Stimulated activated CD4-positive, alpha-beta T cell treated with anti-CD3 and anti-CD28 coated beads, Interleukin-4, amount 100 ng/mL, for 48 hours (primary cell): Measurements from ENCODE around the gene YLPM1.

Source experiments
- DNase-seq, 2 donors: peaks; one replicate each; pipeline ENCODE4 v3.0.0-alpha.2; 2020; ENCODE audit warnings: low read depth in 2 of 2

The YLPM1 gene

GRCh38 chr14:74868739-74869138, 105.6 kb downstream of the YLPM1 start:
- no peak for DNase-seq

GRCh38 chr14:74871819-74872218, 108.7 kb downstream of the YLPM1 start:
- DNase-seq, result no peak

- DNase-seq, result no peak
These were observed 112.1 kb downstream of the YLPM1 start for GRCh38 chr14:74875204-74875603.

DNA sequence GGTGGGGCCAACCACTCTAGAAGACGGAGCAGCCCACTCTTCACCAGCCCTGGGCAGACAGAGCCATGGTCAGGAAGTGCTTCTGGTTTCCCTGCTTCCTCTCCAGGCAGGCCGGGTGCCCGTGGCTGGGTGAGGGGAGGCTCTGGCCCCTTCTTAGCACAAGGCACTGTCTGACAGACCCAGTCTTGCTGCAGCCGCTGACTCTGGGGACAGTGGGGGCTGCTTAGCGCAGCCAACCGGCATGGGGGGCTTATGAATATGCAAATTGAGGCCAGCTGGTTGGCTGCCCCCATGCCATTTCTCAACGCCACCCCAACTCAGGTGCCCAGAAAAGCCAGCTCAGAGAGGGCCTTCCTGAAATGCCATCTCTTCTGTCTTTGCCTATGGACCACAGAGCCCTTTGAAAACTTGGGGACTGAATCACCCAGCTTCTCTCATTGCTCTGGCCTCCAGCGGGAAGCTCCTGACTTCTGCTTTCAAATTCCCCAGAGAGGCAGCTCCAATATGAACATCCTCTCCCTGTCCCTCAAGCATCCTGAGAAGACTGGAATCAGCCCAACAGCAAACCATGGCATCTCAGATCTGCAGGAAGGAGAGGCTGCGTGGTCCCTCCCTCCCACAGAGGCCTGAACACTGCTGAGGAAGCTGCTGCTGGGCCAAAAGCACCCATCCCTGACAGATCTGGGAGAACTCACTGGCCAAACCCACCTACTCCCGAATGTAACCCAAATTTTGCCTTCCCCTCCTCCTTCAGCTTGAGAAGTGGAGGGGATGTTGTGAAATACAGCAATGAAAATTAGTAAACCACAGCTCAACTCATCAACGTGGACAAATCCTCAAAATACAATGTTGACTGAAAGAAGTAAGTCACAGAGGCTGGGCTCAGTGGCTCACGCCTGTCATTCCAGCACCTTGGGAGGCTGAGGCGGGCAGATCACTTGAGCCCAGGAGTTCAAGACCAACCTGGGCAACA, 113.1 kb downstream of the YLPM1 start, which contains the start of gene PROX2:
Gene PROX2 (minus strand): TSS at position 205 of the 973 bp plus-strand sequence. CDS start 12,311 bp downstream, outside the sequence.
- DNase-seq, result peak in 1 of 2 donors; percentile 28

DNA sequence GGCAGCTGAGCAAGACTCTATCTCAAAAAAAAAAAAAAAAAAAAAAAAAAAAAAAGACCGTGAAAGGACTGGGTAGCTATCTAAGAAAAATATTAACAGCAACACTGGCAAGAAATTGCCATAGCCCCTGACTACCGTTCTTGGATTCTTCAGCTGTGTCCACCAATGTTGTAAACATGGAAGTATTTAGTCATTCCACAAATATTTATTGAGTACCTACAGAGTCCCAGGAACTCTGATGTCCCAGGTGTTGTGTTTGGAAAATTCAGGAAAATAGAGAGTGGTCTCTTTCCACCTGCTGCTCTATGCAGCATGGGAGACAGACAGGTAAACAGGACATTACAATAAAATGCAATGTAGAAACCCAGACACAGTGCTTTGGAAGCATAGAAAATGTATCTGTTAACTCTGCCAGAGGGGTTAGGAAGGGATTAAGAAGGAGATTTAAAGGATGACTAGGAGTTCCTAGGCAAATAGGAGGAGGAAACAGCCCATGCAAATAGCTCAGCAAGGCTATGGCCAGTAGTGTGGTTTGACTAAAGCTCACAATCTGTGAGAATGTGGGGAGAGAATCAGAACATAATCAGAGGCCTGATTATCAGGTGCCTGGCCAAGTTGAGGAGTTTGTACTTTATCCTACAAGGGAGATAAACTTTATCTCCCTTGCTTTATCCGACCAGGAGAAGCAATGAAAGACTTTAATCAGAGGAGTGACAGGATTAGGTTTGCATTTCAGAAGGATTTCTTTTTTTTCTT, 116.5 kb downstream of the YLPM1 start:
- DNase-seq, result no peak

DNA sequence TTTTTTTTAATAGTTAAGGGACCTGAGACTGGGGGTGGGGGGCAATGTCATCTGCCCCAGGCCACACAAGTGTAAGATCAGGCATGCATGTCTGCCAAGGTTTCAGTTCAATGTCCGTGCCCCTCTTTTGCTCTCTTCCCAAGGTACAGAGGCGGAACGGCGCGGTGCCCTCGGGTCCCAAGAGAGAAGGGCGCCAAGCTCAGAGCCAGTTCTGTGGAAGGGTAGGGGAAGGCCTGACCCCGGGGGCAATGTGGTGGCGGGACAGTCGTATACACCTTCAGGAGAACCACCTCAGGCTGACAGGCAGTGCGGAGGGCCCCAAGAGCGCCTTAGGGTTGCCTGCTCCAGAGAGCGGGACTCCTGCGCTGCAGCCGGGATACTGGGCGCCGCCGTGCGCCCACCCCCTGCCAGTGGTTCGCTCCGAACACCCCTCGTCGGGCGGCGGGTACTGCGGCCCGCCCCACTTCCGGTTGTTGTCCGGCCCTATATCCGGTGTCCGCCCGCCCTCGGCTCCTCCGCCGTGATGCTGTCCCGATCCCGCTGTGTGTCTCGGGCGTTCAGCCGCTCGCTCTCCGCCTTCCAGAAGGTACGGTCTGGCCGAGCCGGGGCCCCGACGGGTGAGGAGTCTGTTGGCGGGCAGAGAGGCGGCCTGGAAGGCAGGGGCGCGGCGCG, 118.5 kb downstream of the YLPM1 start, which contains the start of gene DLST:
Gene DLST (plus strand): TSS at position 486 of the 672 bp plus-strand sequence. CDS start 38 bp downstream, at position 524.
- peak; percentile 85 to 87 for DNase-seq

- peak; percentile 39 to 40 for DNase-seq
These were observed 119.2 kb downstream of the YLPM1 start for GRCh38 chr14:74882103-74882920.
